AG09319 (cell line): ENCODE measurements around the gene SNRNP70.

ENCODE experiments used
- DNase-seq: peaks from one replicate; pipeline ENCODE4 v3.0.0-alpha.2; 2010; ENCODE audit warnings: low read depth; ENCODE audit errors: extremely low read depth
- TF ChIP-seq, protein P1 (sequence below): IDR thresholded peaks from 2 replicates; pipeline ENCODE4 v1.5.1; 2011; ENCODE audit warnings: low read depth, mild to moderate bottlenecking, inconsistent platforms, low read length, moderate library complexity

SNRNP70 gene

GRCh38 chr19:49064029-49064629 lies 21.1 kb upstream of the SNRNP70 start:
- no peak for DNase-seq
- TF ChIP-seq, protein P1, sequence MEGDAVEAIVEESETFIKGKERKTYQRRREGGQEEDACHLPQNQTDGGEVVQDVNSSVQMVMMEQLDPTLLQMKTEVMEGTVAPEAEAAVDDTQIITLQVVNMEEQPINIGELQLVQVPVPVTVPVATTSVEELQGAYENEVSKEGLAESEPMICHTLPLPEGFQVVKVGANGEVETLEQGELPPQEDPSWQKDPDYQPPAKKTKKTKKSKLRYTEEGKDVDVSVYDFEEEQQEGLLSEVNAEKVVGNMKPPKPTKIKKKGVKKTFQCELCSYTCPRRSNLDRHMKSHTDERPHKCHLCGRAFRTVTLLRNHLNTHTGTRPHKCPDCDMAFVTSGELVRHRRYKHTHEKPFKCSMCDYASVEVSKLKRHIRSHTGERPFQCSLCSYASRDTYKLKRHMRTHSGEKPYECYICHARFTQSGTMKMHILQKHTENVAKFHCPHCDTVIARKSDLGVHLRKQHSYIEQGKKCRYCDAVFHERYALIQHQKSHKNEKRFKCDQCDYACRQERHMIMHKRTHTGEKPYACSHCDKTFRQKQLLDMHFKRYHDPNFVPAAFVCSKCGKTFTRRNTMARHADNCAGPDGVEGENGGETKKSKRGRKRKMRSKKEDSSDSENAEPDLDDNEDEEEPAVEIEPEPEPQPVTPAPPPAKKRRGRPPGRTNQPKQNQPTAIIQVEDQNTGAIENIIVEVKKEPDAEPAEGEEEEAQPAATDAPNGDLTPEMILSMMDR: no peak

DNA sequence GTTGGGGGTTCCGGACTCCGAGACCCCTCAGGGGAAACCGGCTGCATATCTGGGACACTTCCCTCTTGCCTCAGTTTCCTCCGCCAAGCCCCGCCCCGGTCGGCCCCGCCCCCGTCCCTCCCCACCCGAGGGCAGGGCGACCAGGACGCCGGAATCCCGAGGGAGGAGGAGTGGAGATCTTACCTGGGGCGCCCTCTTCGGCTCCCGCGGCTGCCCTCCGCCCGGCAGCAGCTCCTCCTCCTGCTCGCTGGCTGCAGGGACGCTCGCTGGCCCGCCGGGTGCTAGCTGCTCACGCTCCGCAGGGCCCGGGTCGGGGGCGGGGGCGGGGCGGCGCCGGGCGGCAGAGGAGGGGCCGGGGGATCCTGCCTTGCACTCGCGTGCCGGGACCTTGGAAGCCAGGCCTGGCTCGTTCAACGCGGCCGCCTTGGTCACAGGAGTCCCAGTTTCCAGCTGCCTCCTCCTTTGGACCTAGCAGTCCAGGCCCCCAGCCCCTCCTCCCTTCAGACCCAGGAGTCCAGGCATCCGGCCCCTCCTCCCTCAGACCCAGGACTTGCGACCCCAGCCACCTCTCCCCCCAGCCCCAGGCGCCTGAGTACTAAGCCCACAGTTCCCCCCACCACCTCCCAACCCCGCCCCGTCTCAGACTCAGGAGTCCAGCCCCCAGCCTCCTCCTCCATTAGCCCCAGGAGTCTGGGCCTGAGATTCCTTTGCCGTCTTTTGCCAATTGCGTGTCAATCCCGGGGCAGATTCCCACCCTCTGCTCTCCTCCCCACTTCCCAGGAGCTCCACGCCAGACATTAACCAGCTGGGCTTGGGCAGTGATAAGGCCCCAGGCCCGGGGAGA lies 20.3 kb upstream of the SNRNP70 start, which contains the start of gene NTF4:
TSS of gene NTF4 (minus strand) at position 51 of the 844 bp plus-strand sequence. CDS start 2,821 bp downstream, outside the sequence.
- no peak for DNase-seq
- TF ChIP-seq, protein P1: no peak

- no peak for DNase-seq
- TF ChIP-seq, protein P1: no peak
Observed at GRCh38 chr19:49065905-49066512, 19.2 kb upstream of the SNRNP70 start.

DNA sequence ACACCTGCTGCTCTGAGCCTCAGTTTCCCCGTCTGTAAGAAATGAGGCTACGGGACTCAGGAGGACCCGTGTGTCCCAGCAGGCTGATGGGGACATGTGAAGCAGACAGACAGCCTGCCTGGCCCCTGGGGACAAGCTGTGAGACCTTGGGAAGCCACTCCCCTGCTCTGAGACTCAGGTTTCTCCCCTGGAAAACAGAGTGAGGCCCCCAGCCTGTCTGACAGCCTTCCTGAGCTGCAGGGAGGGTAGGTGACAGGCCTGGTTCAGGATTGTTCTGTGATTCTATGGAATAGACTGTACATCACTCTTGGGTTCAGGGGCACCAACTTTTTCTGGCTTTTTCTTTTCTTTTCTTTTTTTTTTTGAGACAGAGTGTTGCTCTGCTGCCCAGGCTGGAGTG lies 17.7 kb upstream of the SNRNP70 start:
- no peak for DNase-seq
- TF ChIP-seq, protein P1: no peak

DNA sequence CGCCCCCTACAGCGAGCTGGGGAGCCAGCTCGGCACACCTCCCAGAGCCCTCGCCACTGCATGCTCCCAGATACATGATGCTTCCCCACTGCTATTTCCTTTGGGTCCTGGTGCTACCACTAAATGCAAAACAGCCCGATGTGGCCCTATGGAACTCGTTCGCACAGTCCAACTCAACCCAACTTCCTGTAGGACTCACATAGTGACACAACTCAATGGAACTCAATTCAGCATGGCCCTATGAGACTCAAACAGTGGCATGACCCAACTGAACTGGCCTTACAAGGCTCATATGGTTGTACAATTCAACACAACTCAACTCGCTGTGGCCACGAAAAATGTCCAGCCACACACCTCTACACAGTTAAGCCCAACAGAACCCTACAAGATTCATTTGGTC lies 16.2 kb upstream of the SNRNP70 start:
- TF ChIP-seq, protein P1: no peak

GRCh38 chr19:49070416-49070815 lies 14.8 kb upstream of the SNRNP70 start:
- TF ChIP-seq, protein P1: no peak
- DNase-seq: no peak

More for the DNA sequence above, 16.2 kb upstream of the SNRNP70 start:
- DNase-seq: no peak
